Spleen (tissue), 11 donors: ENCODE data around the gene MAPKAP1. TPM values are rescaled to one million over a fixed set of nuclear protein-coding genes. Genes with fewer than 3 reads are reported as not detected.
"Not testable (repeated sequence)": the region's sequence is repeated elsewhere in the genome, so short reads cannot be mapped to it uniquely, and the experiment has no call there.

Experiments
- DNase-seq: peaks from one replicate; pipeline ENCODE4 v3.0.0-alpha.2; 2020
- H3K27ac ChIP-seq, 8 donors: fragments of 200-600 bp; sonication (generic) in 7 of 8; 1 replicate in 4 of 8; 2 replicates in 4 of 8; pipeline versions ENCODE4 v1.5.0 to v1.8.0; 2016 to 2021; ENCODE audit warnings: inconsistent platforms in 4 of 8, mild to moderate bottlenecking in 4 of 8, moderate library complexity in 1 of 8
- H3K27me3 ChIP-seq, 7 donors: fragments of 200-600 bp; sonication (generic) in 6 of 7; replicated peaks in 1 of 7; 1 replicate in 4 of 7; 2 replicates in 3 of 7; pipeline versions ENCODE4 v1.5.0 to v1.8.0; 2016 to 2021; ENCODE audit warnings: inconsistent platforms in 3 of 7, mild to moderate bottlenecking in 1 of 7
- H3K36me3 ChIP-seq, 6 donors: fragments of 200-600 bp; sonication (generic) in 5 of 6; 1 replicate in 4 of 6; 2 replicates in 2 of 6; pipeline versions ENCODE4 v1.5.0 to v1.8.0; 2016 to 2021; ENCODE audit warnings: inconsistent platforms in 2 of 6
- H3K4me1 ChIP-seq, 6 donors: fragments of 200-600 bp; sonication (generic) in 5 of 6; 1 replicate in 3 of 6; 2 replicates in 3 of 6; pipeline versions ENCODE4 v1.5.0 to v1.8.0; 2016 to 2021; ENCODE audit warnings: inconsistent platforms in 3 of 6
- H3K4me3 ChIP-seq, 8 donors: fragments of 200-600 bp; sonication (generic) in 7 of 8; 1 replicate in 4 of 8; 2 replicates in 4 of 8; pipeline versions ENCODE4 v1.5.0 to v1.8.0; 2016 to 2021; ENCODE audit warnings: inconsistent platforms in 4 of 8, mild to moderate bottlenecking in 4 of 8, moderate library complexity in 2 of 8
- H3K9me3 ChIP-seq, 8 donors: fragments of 200-600 bp; sonication (generic) in 7 of 8; 1 replicate in 4 of 8; 2 replicates in 4 of 8; pipeline versions ENCODE4 v1.5.0 to v1.8.0; 2016 to 2021; ENCODE audit warnings: inconsistent platforms in 4 of 8
- CTCF ChIP-seq, 11 experiments: fragments of 200-600 bp in 7 of 11; fragments of 450-650 bp in 4 of 11; sonication (generic) in 4 of 11; IDR thresholded peaks in 8 of 11; conservative IDR thresholded peaks in 3 of 11; 1 replicate in 7 of 11; 2 replicates in 4 of 11; pipeline versions ENCODE4 v1.4.0 to v1.8.0; 2016 to 2021; ENCODE audit warnings: antibody characterized with exemption in 11 of 11, inconsistent platforms in 4 of 11, mild to moderate bottlenecking in 1 of 11
- POLR2A ChIP-seq, 3 donors: fragments of 450-650 bp; IDR thresholded peaks; one replicate each; pipeline ENCODE4 v1.5.1; 2017; ENCODE audit warnings: antibody characterized with exemption in 3 of 3, mild to moderate bottlenecking in 1 of 3
- POLR2AphosphoS5 ChIP-seq, 3 donors: sonication (generic); formaldehyde crosslinking; IDR thresholded peaks; one replicate each; pipeline ENCODE4 v1.5.1; 2017; ENCODE audit warnings: antibody characterized with exemption in 3 of 3
- WGBS, 5 donors: extraction: QIAGEN DNeasy Blood & Tissue Kit in 3 of 5; methylation state at CpG; one replicate each; pipeline versions ENCODE4 v1.1.5 to v1.1.7; 2013 to 2018; 5-methylcytosine and 5-hydroxymethylcytosine counted together
- intact Hi-C: fragments of 100-400 bp; cut with DNase I; formaldehyde crosslinking; loops from one replicate; pipeline ENCODE4 v1.15.0; 2023; ENCODE audit warnings: low total_unique reads
- polyA plus RNA-seq, 3 donors: library from polyadenylated mRNA; stranded (reverse); fragments of 200-250 nt; gene quantifications; one replicate each; pipeline ENCODE4 v1.2.1, GENCODE V29; 2013
- total RNA-seq, 7 donors: library from RNA; depleted of rRNA in 3 of 7; stranded (reverse); fragments of >200 nt in 3 of 7; fragmentation: NEBNext Ultra II Directional in 4 of 7; extraction: Animal tissue kit (Norgen Biotek cat#: 25700) in 4 of 7; gene quantifications; one replicate each; pipeline versions ENCODE4 v1.1.0 to v1.2.1, GENCODE V29; 2016 to 2021
- donor health status: healthy with polysubstance abuse.
- donor health status: DM: no; HTN: no; CAD: no; lungs with moderate emphysema.
- donor health status: DM: no; HTN: no; CAD: no.
- donor health status: Bipolar disorder and iron deficiency.
- donor health status: healthy.
- donor health status: DM: no; HTN: no; CAD: no.
- donor health status: DM: yes; HTN: yes; CAD: no.

The MAPKAP1 gene
- total and polyA plus RNA-seq, 10 donors, result 37.2 to 77.2 (median 60.4) TPM

GRCh38 chr9:125568621-125569020 is 138.4 kb downstream of the MAPKAP1 start:
- no peak overlapping the region for H3K27ac ChIP-seq
- no peaks in the 10 kb centered on the region for H3K27me3 ChIP-seq
- peaks cover 0 to 14% (median 0%) of the 10 kb centered on the region in 6 donors for H3K36me3 ChIP-seq
- DNase-seq, result no peak
- no peaks in the 10 kb centered on the region for H3K4me1 ChIP-seq
- intact Hi-C loops, result no loop called here
- peaks cover 4 to 34% (median 30%) of the 10 kb centered on the region in 8 donors for H3K9me3 ChIP-seq
- WGBS, 5 donors, result 81 to 92% (median 90%) methylated on average over 4 of the region's 4 CpGs
- no peak for TF ChIP-seq POLR2AphosphoS5 (IDR thresholded peaks at IDR 0.05)
- no peak for TF ChIP-seq CTCF (IDR thresholded peaks at IDR 0.05 in 8 of 11, conservative IDR thresholded peaks at IDR 0.05 in 3 of 11)
- no peak for TF ChIP-seq POLR2A (IDR thresholded peaks at IDR 0.05)
- no peak overlapping the region for H3K4me3 ChIP-seq

- H3K27ac ChIP-seq, result not testable (repeated sequence)
Observed at GRCh38 chr9:125566051-125566450, 141.0 kb downstream of the MAPKAP1 start.

GRCh38 chr9:125565126-125565525 is 141.9 kb downstream of the MAPKAP1 start:
- H3K4me1 ChIP-seq, result peaks cover 0 to 22% (median 10%) of the 10 kb centered on the region in 6 donors
- H3K27ac ChIP-seq, result no peak overlapping the region
- no peaks in the 10 kb centered on the region for H3K27me3 ChIP-seq
- TF ChIP-seq POLR2A (IDR thresholded peaks at IDR 0.05) (no peak), CTCF (IDR thresholded peaks at IDR 0.05 in 8 of 11, conservative IDR thresholded peaks at IDR 0.05 in 3 of 11) (no peak), POLR2AphosphoS5 (IDR thresholded peaks at IDR 0.05) (no peak)
- DNase-seq, result no peak
- H3K9me3 ChIP-seq, result no peaks in the 10 kb centered on the region
- no peak overlapping the region for H3K4me3 ChIP-seq
- intact Hi-C loops, result no loop called here
- whole genome bisulfite sequencing, 5 donors, result 94 to 98% (median 98%) methylated on average over 2 of the region's 2 CpGs
- no peaks in the 10 kb centered on the region for H3K36me3 ChIP-seq

More at GRCh38 chr9:125566051-125566450, 141.0 kb downstream of the MAPKAP1 start:
- peaks cover 0 to 15% (median 8%) of the 10 kb centered on the region in 6 donors for H3K4me1 ChIP-seq
- H3K9me3 ChIP-seq, H3K27me3 ChIP-seq, H3K36me3 ChIP-seq, intact Hi-C loops, H3K4me3 ChIP-seq, DNase-seq: not testable (repeated sequence)

GRCh38 chr9:125564631-125565030 is 142.4 kb downstream of the MAPKAP1 start:
- TF ChIP-seq POLR2A (IDR thresholded peaks at IDR 0.05) (no peak), POLR2AphosphoS5 (IDR thresholded peaks at IDR 0.05) (no peak), CTCF (IDR thresholded peaks at IDR 0.05 in 8 of 11, conservative IDR thresholded peaks at IDR 0.05 in 3 of 11) (no peak)
- Histone ChIP-seq H3K36me3 (peaks cover 0 to 2% (median 0%) of the 10 kb centered on the region in 6 donors), H3K4me1 (peaks cover 0 to 22% (median 10%) of the 10 kb centered on the region in 6 donors), H3K27ac (no peak overlapping the region), H3K27me3 (no peaks in the 10 kb centered on the region), H3K9me3 (no peaks in the 10 kb centered on the region), H3K4me3 (no peak overlapping the region)
- WGBS, 5 donors, result 84 to 96% (median 93%) methylated on average over 4 of the region's 4 CpGs
- no peak for DNase-seq
- intact Hi-C loops, result no loop called here
